ENCODE measurements around the gene CASP6.
"Not testable (repeated sequence)": the region's sequence is repeated elsewhere in the genome, so short reads cannot be mapped to it uniquely, and the experiment has no call there.

CASP6 gene

DNA sequence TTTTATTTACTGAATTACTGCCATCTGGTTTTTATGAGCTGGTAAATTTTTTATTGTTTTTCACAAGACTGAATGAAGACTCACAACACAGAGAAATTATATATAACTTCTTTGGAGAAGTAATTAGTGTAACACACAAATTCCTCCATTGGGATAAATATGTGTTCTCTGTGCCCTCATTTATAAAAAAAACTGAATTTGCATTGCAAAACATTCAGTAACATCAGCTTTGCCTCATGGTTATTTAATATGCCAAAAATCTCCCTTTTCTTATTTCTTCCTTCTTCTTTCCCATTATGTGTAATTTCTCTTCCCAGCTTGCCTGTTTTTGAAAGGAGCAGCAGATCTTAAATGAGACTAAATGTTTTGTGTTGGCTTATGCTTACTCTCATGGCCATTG is 18.5 kb downstream of the CASP6 start:
- TF ChIP-seq CTCF (IDR thresholded peaks at IDR 0.05; ENCODE audit: low read depth, low read length, missing control alignments) = no peak
- in situ Hi-C loops (cut with HindIII; ENCODE audit: low sequenced_read_pairs) = no loop called here
- no peak for DNase-seq (ENCODE audit: low read depth)
- no peak overlapping the region for H3K4me3 ChIP-seq (ENCODE audit: low read depth, low read length)

DNA sequence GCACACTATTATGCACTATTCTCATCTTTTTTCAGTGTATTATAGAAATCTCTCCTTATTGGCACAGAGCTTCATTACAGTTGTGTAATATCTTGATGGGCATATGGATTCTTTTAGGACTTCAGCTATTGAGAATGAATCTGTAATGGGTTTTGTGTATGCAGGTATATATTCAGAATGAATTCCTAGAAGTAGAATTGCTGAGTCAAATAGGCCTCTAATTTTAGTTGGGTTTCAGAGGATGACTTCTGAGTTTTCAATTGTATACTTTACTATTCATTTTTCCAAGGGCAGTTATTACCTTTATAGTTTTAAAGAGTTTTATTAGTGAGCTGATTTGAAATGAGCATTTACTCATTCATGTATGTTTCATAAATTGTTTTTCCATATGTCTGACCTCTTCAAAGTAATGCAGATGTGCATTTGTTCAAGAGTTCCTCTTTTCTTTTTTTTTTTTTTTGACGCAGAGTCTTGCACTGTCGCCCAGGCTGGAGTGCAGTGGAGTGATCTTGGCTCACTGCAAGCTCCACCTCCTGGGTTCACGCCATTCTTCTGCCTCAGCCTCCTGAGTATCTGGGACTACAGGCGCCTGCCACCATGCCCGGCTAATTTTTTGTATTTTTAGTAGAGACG is 19.5 kb downstream of the CASP6 start:
- TF ChIP-seq CTCF (IDR thresholded peaks at IDR 0.05; ENCODE audit: low read depth, low read length, missing control alignments) = no peak
- no peak overlapping the region for H3K4me3 ChIP-seq (ENCODE audit: low read depth, low read length)
- DNase-seq (ENCODE audit: low read depth) = no peak
- in situ Hi-C loops (cut with HindIII; ENCODE audit: low sequenced_read_pairs) = no loop called here

- TF ChIP-seq CTCF (IDR thresholded peaks at IDR 0.05; ENCODE audit: low read depth, low read length, missing control alignments) = no peak
- DNase-seq (ENCODE audit: low read depth) = no peak
- in situ Hi-C loops (cut with HindIII; ENCODE audit: low sequenced_read_pairs) = no loop called here
- no peak overlapping the region for H3K4me3 ChIP-seq (ENCODE audit: low read depth, low read length)
Observed at GRCh38 chr4:109682875-109683274, 20.4 kb downstream of the CASP6 start.

GRCh38 chr4:109678925-109679324 is 24.3 kb downstream of the CASP6 start:
- DNase-seq (ENCODE audit: low read depth); H3K4me3 ChIP-seq (ENCODE audit: low read depth, low read length); in situ Hi-C loops (cut with HindIII; ENCODE audit: low sequenced_read_pairs): not testable (repeated sequence)

- H3K4me3 ChIP-seq (ENCODE audit: low read depth, low read length); in situ Hi-C loops (cut with HindIII; ENCODE audit: low sequenced_read_pairs); DNase-seq (ENCODE audit: low read depth): not testable (repeated sequence)
Observed at GRCh38 chr4:109678472-109678871, 24.8 kb downstream of the CASP6 start.

DNA sequence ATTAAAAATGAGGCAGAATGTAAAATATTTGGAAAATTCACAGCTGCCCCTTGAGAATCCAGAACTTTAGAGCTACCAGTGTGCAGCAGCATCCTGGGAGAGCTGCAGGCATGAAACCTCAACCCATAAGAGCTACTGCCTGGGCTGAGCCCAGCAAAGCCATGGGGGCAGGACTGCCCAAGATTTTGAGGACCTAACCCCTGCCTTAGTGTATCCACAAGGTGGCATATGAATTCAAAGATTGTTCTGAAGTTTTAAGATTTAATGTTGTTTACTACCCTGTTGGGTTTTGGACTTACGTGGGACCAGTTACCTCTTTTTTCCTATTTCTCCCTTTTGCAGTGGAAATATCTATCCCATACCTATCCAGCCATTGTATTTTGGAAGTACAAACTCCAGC is 26.4 kb downstream of the CASP6 start:
- H3K4me3 ChIP-seq (ENCODE audit: low read depth, low read length) = no peak overlapping the region
- in situ Hi-C loops (cut with HindIII; ENCODE audit: low sequenced_read_pairs) = no loop called here
- peak; percentile 6 for TF ChIP-seq CTCF (IDR thresholded peaks at IDR 0.05; ENCODE audit: low read depth, low read length, missing control alignments)
- no peak for DNase-seq (ENCODE audit: low read depth)

GRCh38 chr4:109675843-109676242 is 27.4 kb downstream of the CASP6 start:
- no peak for TF ChIP-seq CTCF (IDR thresholded peaks at IDR 0.05; ENCODE audit: low read depth, low read length, missing control alignments)
- in situ Hi-C loops (cut with HindIII; ENCODE audit: low sequenced_read_pairs) = no loop called here
- DNase-seq (ENCODE audit: low read depth) = no peak
- H3K4me3 ChIP-seq (ENCODE audit: low read depth, low read length) = no peak overlapping the region

- no peak for DNase-seq (ENCODE audit: low read depth)
- in situ Hi-C loops (cut with HindIII; ENCODE audit: low sequenced_read_pairs) = no loop called here
- H3K4me3 ChIP-seq (ENCODE audit: low read depth, low read length) = no peak overlapping the region
Observed at GRCh38 chr4:109675181-109675580, 28.1 kb downstream of the CASP6 start.

More at GRCh38 chr4:109675181-109675580, 28.1 kb downstream of the CASP6 start:
- no peak for TF ChIP-seq CTCF (IDR thresholded peaks at IDR 0.05; ENCODE audit: low read depth, low read length, missing control alignments)
